M059J (cell line): Measurements from ENCODE around the gene VEZT. TPM values are rescaled to one million over a fixed set of nuclear protein-coding genes. Genes with fewer than 3 reads are reported as not detected.
"Not testable (repeated sequence)": the region's sequence is repeated elsewhere in the genome, so short reads cannot be mapped to it uniquely, and the experiment has no call there.

Source experiments
- DNase-seq: peaks from one replicate; pipeline ENCODE4 v3.0.0-alpha.2; 2012; ENCODE audit warnings: low read depth
- total RNA-seq: library from RNA; depleted of rRNA; stranded (reverse); fragments of >200 nt; shearing (Covaris generic); gene quantifications from 2 replicates; pipeline ENCODE4 v1.2.3, GENCODE V29; 2014

The VEZT gene
- total RNA-seq, 1 experiment from 2014 or later = 52.6 TPM

DNA sequence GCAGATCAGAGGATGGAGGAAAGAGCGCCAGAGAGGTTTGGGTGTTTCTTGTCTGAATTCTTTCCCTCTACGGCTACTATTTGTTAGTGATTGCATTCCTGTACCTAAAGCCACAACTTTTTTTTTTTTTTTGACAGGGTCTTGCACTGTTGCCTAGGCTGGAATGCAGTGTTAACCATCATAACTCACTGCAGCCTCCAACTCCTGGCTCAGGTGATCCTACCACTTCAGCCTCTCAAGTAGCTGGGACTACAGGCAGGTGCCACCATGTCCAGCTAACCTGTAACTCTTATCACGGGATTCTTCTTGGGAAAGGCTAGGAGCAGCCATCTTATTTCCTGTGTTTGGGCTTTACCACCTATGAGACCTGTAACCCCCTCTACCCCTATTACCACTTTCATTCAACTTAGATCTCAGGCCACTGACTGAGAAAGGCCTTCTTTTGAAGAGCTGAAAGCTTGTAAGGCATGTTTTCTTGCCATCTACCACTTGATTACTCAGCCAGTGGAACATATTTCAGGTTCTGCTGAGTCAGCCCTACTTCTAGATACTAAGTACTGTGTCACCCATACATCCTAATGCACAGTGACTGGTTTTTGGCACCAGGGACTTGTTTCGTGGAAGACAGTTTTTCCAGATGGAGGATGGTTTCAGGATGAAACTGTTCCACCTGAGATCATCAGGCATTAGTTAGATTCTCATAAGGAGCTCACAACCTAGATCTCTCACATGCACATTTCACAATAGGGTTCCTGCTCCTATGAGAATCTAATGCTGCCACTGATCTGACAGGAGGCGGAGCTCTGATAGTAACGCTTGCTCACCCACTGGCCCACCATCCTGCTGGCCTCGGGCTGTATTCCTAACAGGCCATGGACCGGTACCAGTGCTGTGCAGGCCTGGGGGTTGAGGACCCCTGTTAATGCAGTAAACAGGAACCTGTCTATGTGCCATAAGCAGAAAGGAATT, 6.9 kb downstream of the VEZT start:
- DNase-seq = peak; percentile 32

DNA sequence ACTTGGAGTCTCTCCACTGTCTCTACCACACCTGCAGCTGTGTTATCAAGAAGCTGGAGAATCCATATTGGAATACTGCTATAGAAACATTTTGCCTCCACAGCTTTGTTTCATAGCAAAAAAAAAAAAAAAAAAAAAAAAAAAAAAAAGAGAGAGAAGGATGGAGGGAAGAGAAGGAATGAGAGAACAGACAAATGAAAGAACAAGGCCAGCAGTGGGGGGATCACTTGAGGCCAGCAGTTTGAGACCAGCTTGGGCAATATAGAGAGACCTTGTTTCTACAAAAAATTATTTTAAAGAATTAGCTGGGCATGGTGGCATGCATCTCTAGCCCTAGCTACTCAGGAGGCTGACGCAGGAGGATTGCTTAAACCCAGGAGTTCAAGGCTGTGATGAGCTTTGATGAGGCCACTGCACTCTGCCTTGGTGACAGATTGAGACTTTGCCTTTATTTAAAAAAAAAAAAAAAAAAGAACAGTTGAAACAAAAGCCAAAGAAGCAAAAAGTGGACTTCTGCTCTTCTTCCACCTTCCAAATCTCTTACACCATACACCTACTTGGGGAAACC, 8.1 kb downstream of the VEZT start:
- DNase-seq = no peak

GRCh38 chr12:95227818-95228356, 10.3 kb downstream of the VEZT start:
- DNase-seq = no peak

DNA sequence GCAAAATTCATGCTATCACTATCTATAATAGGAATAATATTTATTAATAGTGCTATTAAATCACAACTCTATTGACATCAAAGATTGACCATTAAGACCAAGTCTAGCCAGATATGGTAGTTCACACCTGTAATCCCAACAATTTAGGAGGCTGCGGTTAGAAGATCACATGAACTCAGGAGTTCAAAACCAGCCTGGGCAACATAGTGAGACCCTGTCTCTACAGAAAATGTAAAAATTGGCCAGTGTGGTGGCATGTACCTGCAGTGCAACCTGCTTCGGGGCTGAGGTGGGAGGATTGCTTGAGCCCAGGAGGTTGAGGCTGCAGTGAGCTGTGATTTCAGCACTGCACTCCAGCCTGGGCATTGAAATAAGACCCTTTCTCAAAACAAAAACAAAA, 11.0 kb downstream of the VEZT start:
- no peak for DNase-seq

GRCh38 chr12:95229636-95230035, 12.0 kb downstream of the VEZT start:
- DNase-seq = no peak

DNA sequence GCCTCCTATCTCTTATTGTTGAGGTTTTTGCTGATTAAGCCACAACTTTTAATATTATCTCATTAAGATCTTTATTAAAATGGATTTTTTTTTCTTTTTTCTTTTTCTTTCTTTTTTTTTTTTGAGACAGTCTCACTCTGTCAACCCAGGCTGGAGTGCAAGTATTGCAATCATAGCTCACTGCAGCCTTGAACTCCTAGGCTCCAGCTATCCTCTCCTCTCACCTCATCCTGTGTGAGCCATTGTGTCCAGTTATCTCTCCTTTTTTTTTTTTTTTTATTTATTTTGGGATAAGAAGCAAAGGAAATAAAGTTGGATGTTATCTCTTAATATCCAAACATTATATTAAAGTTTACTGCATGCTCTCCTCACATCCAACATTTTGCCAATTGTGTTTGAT, 12.7 kb downstream of the VEZT start:
- DNase-seq = no peak

DNA sequence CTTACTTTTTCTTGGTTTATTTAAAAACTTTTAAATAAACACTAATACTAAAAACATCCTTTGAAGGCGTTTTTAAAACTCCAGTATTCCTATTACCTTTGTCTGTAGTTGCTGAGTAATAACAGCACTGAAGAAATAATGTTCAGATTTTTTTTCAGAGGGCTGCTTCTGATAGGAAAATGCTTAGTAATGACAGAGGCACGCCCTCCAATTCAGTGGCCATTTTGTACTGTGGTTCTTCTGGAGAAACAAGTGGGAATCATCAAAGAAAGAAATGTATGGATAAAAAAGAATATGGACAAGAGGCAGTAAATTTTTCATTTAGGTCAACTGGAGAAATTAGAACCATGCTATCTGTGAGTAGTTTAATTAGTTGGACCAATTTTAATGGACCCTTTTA, 13.6 kb downstream of the VEZT start:
- peak; percentile 17 for DNase-seq

DNA sequence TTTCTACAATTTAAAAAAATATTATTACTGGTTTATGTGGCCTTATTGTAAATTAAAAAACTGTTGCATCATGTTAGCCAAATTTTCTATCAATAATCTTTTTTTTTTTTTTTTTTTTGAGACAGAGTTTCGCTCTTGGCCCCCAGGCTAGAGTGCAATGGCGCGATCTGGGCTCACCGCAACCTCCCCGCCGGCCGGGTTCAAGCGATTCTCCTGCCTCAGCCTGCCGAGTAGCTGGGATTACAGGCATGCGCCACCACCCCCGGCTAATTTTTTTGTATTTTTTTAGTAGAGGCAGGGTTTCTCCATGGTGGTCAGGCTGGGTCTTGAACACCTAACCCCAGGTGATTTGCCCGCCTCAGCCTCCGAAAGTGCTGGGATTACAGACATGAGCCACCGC, 16.6 kb downstream of the VEZT start:
- DNase-seq = not testable (repeated sequence)

DNA sequence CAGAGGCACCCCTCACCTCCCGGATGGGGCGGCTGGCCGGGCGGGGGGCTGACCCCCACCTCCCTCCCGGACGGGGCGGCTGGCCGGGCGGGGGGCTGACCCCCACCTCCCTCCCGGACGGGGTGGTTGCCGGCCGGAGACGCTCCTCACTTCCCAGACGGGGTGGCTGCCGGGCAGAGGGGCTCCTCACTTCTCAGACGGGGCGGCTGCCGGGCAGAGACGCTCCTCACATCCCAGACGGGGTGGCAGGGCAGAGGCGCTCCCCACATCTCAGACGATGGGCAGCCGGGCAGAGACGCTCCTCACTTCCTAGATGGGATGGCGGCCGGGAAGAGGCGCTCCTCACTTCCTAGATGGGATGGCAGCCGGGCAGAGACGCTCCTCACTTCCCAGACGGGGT, 18.0 kb downstream of the VEZT start:
- not testable (repeated sequence) for DNase-seq

DNA sequence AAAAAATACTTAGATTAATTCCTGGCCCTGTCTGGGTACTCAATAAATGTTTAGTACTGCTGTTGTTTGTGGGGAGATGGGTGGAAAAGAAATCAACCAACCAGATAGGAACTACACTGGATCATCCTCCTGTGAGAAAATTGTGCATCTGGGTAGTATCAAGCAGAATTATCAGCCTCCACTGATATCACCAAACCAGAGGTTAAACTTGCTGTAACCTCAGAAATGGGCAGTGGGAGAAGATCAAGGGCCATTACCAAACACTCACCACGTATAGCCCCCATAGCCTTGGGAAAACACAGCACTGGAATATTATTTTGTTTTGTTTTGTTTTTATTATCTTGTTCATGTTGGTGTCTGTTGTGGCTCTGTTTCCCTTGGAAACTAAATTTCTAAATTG, 19.7 kb downstream of the VEZT start:
- no peak for DNase-seq

GRCh38 chr12:95238150-95238549, 20.5 kb downstream of the VEZT start:
- no peak for DNase-seq

DNA sequence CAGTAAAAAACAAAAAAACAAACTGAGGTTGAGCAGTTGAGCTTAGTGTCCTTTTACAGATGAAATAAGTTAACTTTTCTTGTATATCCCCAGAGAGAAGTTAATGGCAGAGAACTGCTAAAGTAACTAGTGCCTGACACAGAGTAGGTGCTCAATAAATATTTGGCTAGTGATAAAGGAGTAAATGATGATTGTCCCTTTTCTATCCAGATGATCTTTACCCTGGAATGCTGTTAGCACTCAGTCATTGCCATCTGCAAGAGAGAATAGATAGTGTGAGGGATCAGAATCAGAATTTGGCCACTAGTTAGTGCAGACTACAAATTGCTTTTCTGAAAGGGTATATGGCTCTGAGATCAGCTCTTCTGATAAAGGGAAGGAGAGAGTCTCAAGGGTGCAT, 21.6 kb downstream of the VEZT start:
- DNase-seq = no peak

DNA sequence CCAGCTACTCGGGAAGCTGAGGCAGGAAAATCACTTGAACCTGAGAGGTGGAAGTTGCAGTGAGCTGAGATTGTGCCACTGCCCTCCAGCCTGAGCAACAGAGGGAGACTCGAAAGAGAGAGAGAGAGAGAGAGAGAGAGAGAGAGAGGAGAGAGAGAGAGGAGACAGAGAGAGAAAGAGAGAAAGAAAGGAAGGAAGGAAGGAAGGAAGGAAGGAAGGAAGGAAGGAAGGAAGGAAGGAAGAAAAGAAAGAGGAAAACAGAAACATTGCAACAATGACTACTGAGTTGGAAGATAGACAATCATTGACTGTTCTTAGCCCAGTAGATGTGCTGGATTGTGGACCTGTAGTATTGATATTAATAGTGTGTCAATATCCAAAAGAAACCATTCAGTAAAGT, 22.2 kb downstream of the VEZT start:
- DNase-seq = not testable (repeated sequence)

- no peak for DNase-seq
Measured at GRCh38 chr12:95240556-95240955, 22.9 kb downstream of the VEZT start.

DNA sequence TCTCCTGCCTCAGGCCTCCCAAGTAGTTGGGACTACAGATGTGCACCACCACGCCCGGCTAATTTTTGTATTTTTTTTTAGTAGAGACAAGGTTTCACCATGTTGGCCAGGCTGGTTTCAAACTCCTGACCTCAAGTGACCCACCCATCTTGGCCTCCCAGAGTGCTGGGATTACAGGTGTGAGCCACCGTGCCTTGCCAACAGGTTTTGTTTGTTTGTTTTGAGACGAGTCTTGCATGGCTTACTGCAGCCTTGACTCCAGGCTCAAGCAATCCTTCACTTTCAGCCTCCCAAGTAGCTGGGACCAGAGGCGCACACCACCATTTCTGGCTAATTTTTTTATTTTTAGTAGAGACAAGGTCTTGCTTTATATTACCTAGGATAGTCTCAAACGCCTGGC, 23.5 kb downstream of the VEZT start:
- not testable (repeated sequence) for DNase-seq

- no peak for DNase-seq
Measured at GRCh38 chr12:95241761-95242506, 24.3 kb downstream of the VEZT start.

- DNase-seq = no peak
Measured at GRCh38 chr12:95243497-95244183, 26.0 kb downstream of the VEZT start.

- DNase-seq = no peak
Measured at GRCh38 chr12:95244350-95244749, 26.7 kb downstream of the VEZT start.

GRCh38 chr12:95248095-95248494, 30.5 kb downstream of the VEZT start:
- no peak for DNase-seq

DNA sequence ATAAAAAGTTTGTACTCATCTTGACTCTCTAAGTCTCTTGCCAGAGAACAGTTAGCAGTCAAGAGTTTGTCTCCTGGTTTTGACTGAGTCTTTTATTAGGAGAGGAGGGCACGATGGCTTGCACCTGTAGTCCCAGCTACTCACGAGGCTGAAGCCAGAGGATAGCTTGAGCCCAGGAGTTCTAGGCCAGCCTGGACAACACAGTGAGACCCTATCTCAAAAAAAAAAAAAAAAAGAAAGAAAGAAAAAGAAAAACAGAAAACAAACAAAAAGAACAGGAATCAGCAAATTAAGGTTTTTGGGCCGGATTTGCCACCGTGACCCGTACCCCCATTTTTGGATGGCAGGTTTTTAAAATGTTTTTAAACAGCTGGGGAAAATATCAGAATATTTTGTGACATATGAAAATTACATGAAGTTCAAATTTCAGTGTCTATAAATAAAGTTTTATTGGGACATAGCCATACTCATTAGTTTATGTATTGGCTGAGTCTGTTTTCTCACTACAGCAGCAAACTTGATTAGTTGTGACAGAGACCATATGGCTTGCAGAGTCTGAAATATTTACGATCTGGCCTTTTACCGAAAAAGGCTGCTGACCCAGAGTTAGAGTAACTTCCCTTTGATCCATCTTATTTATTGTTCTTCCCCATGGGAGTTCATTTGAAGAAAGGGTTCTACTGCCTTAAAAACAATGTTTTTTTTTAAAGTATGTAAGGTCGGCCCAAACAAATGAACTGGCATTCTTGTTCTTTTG, 31.2 kb downstream of the VEZT start:
- DNase-seq = no peak

DNA sequence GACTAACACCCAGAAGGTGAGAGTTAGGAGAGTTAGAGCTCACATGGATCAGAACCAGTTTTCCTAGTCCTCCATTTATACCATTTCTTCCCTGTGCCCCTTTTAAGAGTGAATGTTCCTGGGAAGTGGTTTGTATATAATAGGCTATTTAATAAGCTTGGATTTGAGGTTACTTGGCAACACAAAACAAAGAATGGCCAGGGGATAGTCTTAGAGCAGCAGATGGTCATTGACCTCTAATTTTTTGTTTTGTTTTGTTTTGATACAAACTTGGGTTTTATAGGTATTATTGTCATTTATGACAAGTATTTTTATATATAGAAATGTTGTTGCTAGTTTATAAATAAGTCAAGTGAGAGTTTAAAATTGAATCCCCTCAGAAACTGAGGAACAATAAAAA, 35.8 kb downstream of the VEZT start:
- DNase-seq = peak; percentile 43
